Vagina (tissue), 2 donors: ENCODE data around the gene CDH4. TPM values are rescaled to one million over a fixed set of nuclear protein-coding genes. Genes with fewer than 3 reads are reported as not detected.

Experiments used
- DNase-seq, 2 donors: peaks; one replicate each; pipeline ENCODE4 v3.0.0-alpha.2; 2017; ENCODE audit errors: extremely low spot score in 2 of 2
- H3K27ac ChIP-seq: fragments of 200-600 bp; sonication (generic); one replicate; pipeline ENCODE4 v1.5.1; 2019
- H3K27me3 ChIP-seq: fragments of 200-600 bp; sonication (generic); one replicate; pipeline ENCODE4 v1.5.1; 2019
- H3K36me3 ChIP-seq, 2 donors: fragments of 200-600 bp; sonication (generic); one replicate each; pipeline ENCODE4 v1.5.1; 2017 to 2019
- H3K4me1 ChIP-seq: fragments of 200-600 bp; sonication (generic); one replicate; pipeline ENCODE4 v1.5.1; 2019
- H3K4me3 ChIP-seq, 2 donors: fragments of 200-600 bp; sonication (generic); 1 replicate in 1 of 2; 2 replicates in 1 of 2; pipeline ENCODE4 v1.5.1; 2016 to 2019
- H3K9me3 ChIP-seq: fragments of 200-600 bp; sonication (generic); one replicate; pipeline ENCODE4 v1.5.1; 2019
- POLR2A ChIP-seq, 2 donors: fragments of 450-650 bp; IDR thresholded peaks; one replicate each; pipeline ENCODE4 v1.6.1; 2017; ENCODE audit warnings: antibody characterized with exemption in 2 of 2, mild to moderate bottlenecking in 2 of 2, moderate library complexity in 2 of 2
- POLR2AphosphoS5 ChIP-seq, 2 donors: sonication (generic); formaldehyde crosslinking; IDR thresholded peaks; one replicate each; pipeline ENCODE4 v1.9.0; 2017; ENCODE audit warnings: antibody characterized with exemption in 2 of 2, mild to moderate bottlenecking in 2 of 2, low read depth in 1 of 2; ENCODE audit not compliant: insufficient read depth in 1 of 2
- intact Hi-C: fragments of 100-400 bp; cut with DNase I; formaldehyde crosslinking; loops from one replicate; pipeline ENCODE4 v1.15.1; 2023
- total RNA-seq: library from RNA; depleted of rRNA; stranded (reverse); fragments of >200 nt; gene quantifications from one replicate; pipeline ENCODE4 v1.2.3, GENCODE V29; 2016
- TF ChIP-seq, protein P1 (sequence below), 3 experiments: fragments of 450-650 bp in 2 of 3; fragments of 200-600 bp in 1 of 3; sonication (generic) in 1 of 3; IDR thresholded peaks; one replicate each; pipeline ENCODE4 v1.5.1; 2017 to 2019; ENCODE audit warnings: antibody characterized with exemption in 3 of 3, mild to moderate bottlenecking in 2 of 3, moderate library complexity in 2 of 3

Gene CDH4
- total RNA-seq, 1 donor from 2014 or later = 0.25 TPM

DNA sequence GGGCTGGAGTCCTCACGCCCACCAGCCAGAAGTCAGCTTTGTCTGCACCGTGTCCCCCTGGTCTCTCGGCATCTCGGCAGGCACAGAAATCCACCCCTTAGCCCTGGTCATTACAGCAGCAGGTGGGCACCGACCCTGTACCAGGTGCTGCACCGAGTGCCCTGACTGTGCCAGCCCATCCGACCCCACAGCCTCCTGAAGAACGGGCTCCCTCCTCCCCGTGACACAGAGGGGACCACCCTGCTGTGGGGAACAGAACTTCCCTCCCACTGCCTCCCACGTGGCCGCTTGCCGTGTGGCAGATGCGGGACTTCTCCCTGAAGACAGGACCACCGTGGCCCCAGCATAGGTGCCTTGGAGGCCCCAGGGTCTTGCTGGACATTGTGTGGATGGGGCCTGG, 652.4 kb downstream of the CDH4 start:
- intact Hi-C loops = no loop called here
- no peaks in the 10 kb centered on the region for H3K4me1 ChIP-seq
- H3K36me3 ChIP-seq = no peaks in the 10 kb centered on the region
- no peak for DNase-seq
- no peak overlapping the region for H3K4me3 ChIP-seq
- no peaks in the 10 kb centered on the region for H3K27me3 ChIP-seq
- no peaks in the 10 kb centered on the region for H3K9me3 ChIP-seq
- TF ChIP-seq, protein P1, sequence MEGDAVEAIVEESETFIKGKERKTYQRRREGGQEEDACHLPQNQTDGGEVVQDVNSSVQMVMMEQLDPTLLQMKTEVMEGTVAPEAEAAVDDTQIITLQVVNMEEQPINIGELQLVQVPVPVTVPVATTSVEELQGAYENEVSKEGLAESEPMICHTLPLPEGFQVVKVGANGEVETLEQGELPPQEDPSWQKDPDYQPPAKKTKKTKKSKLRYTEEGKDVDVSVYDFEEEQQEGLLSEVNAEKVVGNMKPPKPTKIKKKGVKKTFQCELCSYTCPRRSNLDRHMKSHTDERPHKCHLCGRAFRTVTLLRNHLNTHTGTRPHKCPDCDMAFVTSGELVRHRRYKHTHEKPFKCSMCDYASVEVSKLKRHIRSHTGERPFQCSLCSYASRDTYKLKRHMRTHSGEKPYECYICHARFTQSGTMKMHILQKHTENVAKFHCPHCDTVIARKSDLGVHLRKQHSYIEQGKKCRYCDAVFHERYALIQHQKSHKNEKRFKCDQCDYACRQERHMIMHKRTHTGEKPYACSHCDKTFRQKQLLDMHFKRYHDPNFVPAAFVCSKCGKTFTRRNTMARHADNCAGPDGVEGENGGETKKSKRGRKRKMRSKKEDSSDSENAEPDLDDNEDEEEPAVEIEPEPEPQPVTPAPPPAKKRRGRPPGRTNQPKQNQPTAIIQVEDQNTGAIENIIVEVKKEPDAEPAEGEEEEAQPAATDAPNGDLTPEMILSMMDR (IDR thresholded peaks at IDR 0.05) = no peak
- no peak for TF ChIP-seq POLR2A (IDR thresholded peaks at IDR 0.05)
- no peak for TF ChIP-seq POLR2AphosphoS5 (IDR thresholded peaks at IDR 0.05; ENCODE audit: insufficient read depth in 1 of 2, low read depth in 1 of 2)
- no peak overlapping the region for H3K27ac ChIP-seq

GRCh38 chr20:61905781-61906523, 653.9 kb downstream of the CDH4 start:
- H3K27me3 ChIP-seq = no peaks in the 10 kb centered on the region
- no peaks in the 10 kb centered on the region for H3K36me3 ChIP-seq
- H3K4me1 ChIP-seq = no peaks in the 10 kb centered on the region
- H3K4me3 ChIP-seq = no peak overlapping the region
- no peak overlapping the region for H3K27ac ChIP-seq
- no peak for DNase-seq
- H3K9me3 ChIP-seq = no peaks in the 10 kb centered on the region
- intact Hi-C loops = no loop called here
- TF ChIP-seq POLR2A (IDR thresholded peaks at IDR 0.05) (no peak), POLR2AphosphoS5 (IDR thresholded peaks at IDR 0.05; ENCODE audit: insufficient read depth in 1 of 2, low read depth in 1 of 2) (no peak)
- TF ChIP-seq, protein P1 (IDR thresholded peaks at IDR 0.05) = no peak

DNA sequence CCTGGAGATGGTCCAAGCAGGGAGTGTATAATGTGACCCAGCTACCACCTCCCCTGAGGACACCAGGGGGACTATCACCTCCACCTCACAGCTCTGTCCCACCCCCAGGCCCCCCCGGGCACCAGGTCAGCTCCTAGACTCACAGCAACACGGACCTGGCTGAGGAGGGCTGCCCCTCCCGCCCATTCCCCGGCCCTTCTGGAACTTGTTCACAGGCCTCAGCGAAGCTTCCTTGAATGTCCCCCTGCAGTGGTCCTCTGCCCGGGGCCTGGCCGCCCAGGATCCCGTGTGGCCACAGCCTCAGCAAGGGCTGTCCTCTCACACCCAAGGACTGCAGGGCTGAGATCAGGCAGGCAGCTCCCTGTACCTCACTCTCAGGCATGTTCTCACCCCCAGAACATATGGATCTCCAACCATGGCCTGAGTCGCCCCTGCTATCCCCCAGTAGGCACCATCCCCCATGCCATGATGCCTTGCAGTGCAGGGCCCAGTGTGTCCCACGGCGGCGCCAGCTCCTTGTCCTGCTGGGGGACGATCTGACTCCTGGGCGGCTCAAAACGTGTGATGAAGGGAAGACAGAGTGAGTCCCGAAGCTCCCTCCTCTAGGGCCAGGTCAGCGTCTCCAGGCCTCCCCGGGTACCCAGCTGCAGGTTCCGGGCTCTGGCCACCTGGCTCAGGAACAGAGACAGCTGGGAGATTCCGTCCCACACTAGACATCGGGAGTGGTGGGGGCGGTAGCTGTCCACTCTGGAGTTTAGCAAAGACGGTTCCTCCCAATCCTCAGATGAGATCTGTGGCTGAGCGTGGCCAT, 655.2 kb downstream of the CDH4 start:
- intact Hi-C loops = no loop called here

DNA sequence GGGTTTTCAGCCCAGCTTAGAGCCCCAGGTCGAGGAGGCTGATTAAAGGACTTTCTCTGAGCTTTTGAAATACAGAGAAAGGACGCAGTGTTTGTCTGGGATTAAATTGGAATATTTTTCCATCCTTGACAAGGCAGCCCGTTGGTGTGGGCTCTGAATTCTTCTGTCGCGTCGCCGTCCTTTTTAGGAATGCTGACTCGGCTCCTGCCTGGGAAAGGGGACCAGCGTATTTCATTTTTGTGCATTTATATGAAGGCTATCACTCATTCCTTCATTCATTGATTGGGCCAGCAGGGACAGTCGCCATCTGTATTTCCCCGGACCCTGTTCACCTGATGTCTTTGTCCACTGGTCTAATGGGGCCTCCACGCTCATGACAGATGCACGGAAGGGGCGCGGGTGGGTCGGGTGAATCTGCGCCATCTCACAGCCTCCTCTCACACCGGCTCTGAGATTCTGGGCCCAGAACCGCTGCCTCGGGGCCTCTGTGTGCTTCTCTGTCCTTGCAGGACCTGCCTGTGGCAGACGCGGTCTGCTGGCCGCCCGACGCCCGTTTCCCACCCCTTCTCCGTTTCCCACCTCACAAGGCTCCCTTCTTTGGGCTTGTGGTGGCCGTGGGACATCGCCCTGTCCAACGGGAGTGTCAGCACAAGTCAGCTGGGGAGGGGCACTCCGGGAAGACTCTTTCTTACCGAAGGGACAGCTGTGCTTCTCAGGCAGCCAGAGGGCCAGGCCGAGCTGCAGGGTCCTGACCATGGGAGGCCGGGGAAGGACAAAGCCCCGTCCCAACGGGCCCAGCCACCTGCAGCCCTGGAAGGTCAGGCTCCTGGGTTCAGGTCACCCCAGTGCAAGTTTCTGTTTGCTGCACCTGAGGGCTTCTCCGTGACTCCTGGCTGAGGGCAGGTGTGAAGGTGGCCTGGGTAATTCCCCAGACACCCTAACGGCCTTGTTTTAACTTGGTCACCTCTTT, 656.3 kb downstream of the CDH4 start:
- no peak for TF ChIP-seq POLR2A (IDR thresholded peaks at IDR 0.05)
- TF ChIP-seq, protein P1 (IDR thresholded peaks at IDR 0.05) = no peak
- no peak for TF ChIP-seq POLR2AphosphoS5 (IDR thresholded peaks at IDR 0.05; ENCODE audit: insufficient read depth in 1 of 2, low read depth in 1 of 2)
- Histone ChIP-seq H3K27me3 (no peaks in the 10 kb centered on the region), H3K27ac (no peak overlapping the region), H3K9me3 (no peaks in the 10 kb centered on the region), H3K4me1 (no peaks in the 10 kb centered on the region), H3K36me3 (no peaks in the 10 kb centered on the region), H3K4me3 (no peak overlapping the region)
- intact Hi-C loops = no loop called here
- DNase-seq = no peak

More for the DNA sequence above, 655.2 kb downstream of the CDH4 start:
- Histone ChIP-seq H3K27me3 (no peaks in the 10 kb centered on the region), H3K4me1 (no peaks in the 10 kb centered on the region), H3K36me3 (no peaks in the 10 kb centered on the region), H3K4me3 (no peak overlapping the region), H3K9me3 (no peaks in the 10 kb centered on the region), H3K27ac (no peak overlapping the region)
- DNase-seq = no peak
- TF ChIP-seq POLR2AphosphoS5 (IDR thresholded peaks at IDR 0.05; ENCODE audit: insufficient read depth in 1 of 2, low read depth in 1 of 2) (no peak), POLR2A (IDR thresholded peaks at IDR 0.05) (no peak)
- TF ChIP-seq, protein P1 (IDR thresholded peaks at IDR 0.05) = no peak
